Type B pancreatic cell (in vitro differentiated cells): ENCODE data around the gene NPAS3. TPM values are rescaled to one million over a fixed set of nuclear protein-coding genes. Genes with fewer than 3 reads are reported as not detected.
A peak's percentile ranks its signal among the peaks of the same experiment; 100 is the strongest.

Experiments
- DNase-seq: peaks from one replicate; pipeline ENCODE4 v3.0.0; 2021; ENCODE audit warnings: mixed read lengths; ENCODE audit not compliant: unreplicated experiment; ENCODE audit errors: extremely low spot score
- H3K27ac Mint-ChIP-seq: 2 replicates; pipeline ENCODE4 v1.8.0; 2021; ENCODE audit warnings: mild to moderate bottlenecking, mixed read lengths
- H3K27me3 Mint-ChIP-seq: 2 replicates; pipeline ENCODE4 v1.8.0; 2021; ENCODE audit warnings: mixed read lengths
- H3K36me3 Mint-ChIP-seq: 2 replicates; pipeline ENCODE4 v1.8.0; 2021; ENCODE audit warnings: mixed read lengths
- H3K4me1 Mint-ChIP-seq: one replicate; pipeline ENCODE4 v1.8.0; 2021; ENCODE audit warnings: mixed read lengths; ENCODE audit not compliant: unreplicated experiment
- H3K4me3 Mint-ChIP-seq: 2 replicates; pipeline ENCODE4 v1.8.0; 2021; ENCODE audit warnings: mild to moderate bottlenecking, mixed read lengths
- H3K9me3 Mint-ChIP-seq: 2 replicates; pipeline ENCODE4 v1.8.0; 2021; ENCODE audit warnings: mixed read lengths
- total RNA-seq: library from RNA; stranded (reverse); gene quantifications from 2 replicates; pipeline ENCODE4 v1.2.1, GENCODE V29; 2021; ENCODE audit warnings: low replicate concordance
- TF ChIP-seq, protein P1 (sequence below): fragments of 200-600 bp; sonication (generic); conservative IDR thresholded peaks from 2 replicates; pipeline ENCODE4 v1.5.0; 2021; ENCODE audit warnings: antibody characterized with exemption, mild to moderate bottlenecking

Gene NPAS3
- total RNA-seq, 1 donor from 2014 or later: 8.7 TPM

DNA sequence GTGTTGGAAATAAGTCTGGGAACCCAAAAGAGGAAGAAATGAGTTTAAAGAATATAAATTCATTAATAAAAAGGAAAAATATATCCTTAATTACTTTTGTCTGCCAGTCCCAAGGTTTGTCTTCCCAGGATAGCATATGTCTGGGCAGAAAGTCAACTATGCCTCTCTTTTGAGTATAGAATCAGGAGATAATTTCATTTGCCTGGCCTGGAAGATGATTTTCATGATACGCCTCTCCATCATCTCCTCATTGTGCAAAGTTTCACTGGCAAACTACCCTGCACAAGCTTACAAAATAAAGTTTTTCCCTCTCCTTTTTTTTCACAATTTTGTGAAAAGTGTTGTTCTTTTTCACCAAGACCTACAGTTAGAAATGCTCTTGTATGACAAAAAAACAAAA is 671.4 kb downstream of the NPAS3 start:
- peaks cover 48% of the 10 kb centered on the region for H3K27me3 Mint-ChIP-seq
- TF ChIP-seq, protein P1, sequence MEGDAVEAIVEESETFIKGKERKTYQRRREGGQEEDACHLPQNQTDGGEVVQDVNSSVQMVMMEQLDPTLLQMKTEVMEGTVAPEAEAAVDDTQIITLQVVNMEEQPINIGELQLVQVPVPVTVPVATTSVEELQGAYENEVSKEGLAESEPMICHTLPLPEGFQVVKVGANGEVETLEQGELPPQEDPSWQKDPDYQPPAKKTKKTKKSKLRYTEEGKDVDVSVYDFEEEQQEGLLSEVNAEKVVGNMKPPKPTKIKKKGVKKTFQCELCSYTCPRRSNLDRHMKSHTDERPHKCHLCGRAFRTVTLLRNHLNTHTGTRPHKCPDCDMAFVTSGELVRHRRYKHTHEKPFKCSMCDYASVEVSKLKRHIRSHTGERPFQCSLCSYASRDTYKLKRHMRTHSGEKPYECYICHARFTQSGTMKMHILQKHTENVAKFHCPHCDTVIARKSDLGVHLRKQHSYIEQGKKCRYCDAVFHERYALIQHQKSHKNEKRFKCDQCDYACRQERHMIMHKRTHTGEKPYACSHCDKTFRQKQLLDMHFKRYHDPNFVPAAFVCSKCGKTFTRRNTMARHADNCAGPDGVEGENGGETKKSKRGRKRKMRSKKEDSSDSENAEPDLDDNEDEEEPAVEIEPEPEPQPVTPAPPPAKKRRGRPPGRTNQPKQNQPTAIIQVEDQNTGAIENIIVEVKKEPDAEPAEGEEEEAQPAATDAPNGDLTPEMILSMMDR: no peak
- DNase-seq: no peak
- H3K4me1 Mint-ChIP-seq: no peaks in the 10 kb centered on the region
- H3K36me3 Mint-ChIP-seq: no peaks in the 10 kb centered on the region
- H3K9me3 Mint-ChIP-seq: no peaks in the 10 kb centered on the region
- H3K27ac Mint-ChIP-seq: no peak overlapping the region
- no peak overlapping the region for H3K4me3 Mint-ChIP-seq

DNA sequence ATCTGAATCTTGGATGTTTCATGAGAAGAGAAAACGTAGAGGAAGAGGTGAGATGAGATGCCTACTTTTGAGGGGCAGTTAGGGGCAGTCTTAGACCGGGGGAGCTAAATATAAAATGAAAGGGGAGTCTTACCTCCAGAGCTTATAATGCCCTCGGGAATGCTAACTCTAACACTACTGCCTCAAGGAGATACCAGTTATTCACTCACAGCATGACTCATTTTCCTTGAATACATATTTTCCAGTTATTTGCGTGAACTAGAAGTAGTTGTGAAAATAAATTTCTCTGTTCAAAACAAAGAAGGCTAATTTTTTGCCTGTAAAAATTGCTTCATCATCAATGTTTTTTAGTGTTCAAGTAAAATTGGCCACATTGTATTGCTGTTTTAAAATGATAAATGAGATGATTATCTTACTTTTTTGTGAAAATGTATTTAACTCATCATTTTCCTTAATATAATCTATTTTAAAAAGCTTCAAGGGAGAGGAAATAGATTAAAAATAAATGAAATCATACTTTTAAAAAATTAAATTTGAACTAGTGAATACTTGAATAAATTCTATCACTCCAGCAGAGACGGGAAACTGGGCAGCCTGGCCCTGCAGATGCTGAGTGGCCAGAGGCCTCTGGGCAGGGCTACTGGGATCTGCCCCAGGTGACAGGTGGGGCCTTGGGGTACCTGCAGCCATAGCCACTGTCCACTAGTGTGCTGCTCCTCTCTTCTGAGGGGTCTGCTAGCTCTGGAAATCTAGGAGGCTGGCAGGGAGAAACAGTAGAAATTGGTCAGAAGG is 672.9 kb downstream of the NPAS3 start:
- Mint-ChIP-seq H3K4me1 (no peaks in the 10 kb centered on the region), H3K27me3 (peaks cover 60% of the 10 kb centered on the region), H3K36me3 (no peaks in the 10 kb centered on the region), H3K27ac (no peak overlapping the region), H3K4me3 (no peak overlapping the region), H3K9me3 (no peaks in the 10 kb centered on the region)
- DNase-seq: no peak
- TF ChIP-seq, protein P1: peak; percentile 22

DNA sequence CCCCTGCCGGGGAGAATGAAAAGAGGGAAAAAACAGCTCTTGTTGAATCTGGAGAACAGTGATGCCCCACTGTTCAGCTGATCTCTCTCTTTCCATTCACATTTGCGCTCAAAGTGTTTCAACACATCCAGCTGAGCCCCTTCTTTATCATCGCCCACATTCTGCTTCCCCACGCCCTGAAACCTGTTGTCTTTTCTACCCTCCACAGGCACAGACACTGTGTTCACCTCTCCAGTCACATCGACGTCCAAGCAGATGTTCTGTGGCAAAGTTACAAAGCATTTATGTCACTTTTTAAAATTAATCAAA is 673.5 kb downstream of the NPAS3 start:
- DNase-seq: no peak
- no peak overlapping the region for H3K27ac Mint-ChIP-seq
- H3K4me3 Mint-ChIP-seq: no peak overlapping the region
- H3K27me3 Mint-ChIP-seq: peaks cover 62% of the 10 kb centered on the region
- H3K36me3 Mint-ChIP-seq: no peaks in the 10 kb centered on the region
- peaks cover 1% of the 10 kb centered on the region for H3K4me1 Mint-ChIP-seq
- TF ChIP-seq, protein P1: no peak
- no peaks in the 10 kb centered on the region for H3K9me3 Mint-ChIP-seq

DNA sequence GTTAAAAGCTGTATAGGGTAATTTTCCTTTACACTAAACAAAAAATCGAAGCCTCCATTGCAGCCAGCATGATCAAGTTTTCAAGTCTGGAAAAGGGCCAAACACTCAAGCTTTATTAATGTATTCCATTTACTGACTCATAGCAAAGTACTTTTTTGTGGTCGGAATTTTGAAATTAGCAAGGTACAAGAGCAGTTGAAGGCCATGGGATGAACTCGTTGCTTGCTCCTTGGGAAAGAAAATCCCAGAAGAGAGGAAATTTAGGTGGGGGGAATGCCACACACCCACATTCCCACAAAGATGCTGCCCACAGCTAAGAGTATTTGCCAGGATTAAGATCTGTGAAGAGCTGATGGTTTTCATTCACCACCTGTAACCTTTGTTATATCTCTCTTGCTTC is 678.5 kb downstream of the NPAS3 start:
- TF ChIP-seq, protein P1: no peak
- no peaks in the 10 kb centered on the region for H3K36me3 Mint-ChIP-seq
- no peaks in the 10 kb centered on the region for H3K9me3 Mint-ChIP-seq
- peaks cover 3% of the 10 kb centered on the region for H3K4me1 Mint-ChIP-seq
- H3K27ac Mint-ChIP-seq: no peak overlapping the region
- DNase-seq: no peak
- peaks cover 49% of the 10 kb centered on the region for H3K27me3 Mint-ChIP-seq
- no peak overlapping the region for H3K4me3 Mint-ChIP-seq

DNA sequence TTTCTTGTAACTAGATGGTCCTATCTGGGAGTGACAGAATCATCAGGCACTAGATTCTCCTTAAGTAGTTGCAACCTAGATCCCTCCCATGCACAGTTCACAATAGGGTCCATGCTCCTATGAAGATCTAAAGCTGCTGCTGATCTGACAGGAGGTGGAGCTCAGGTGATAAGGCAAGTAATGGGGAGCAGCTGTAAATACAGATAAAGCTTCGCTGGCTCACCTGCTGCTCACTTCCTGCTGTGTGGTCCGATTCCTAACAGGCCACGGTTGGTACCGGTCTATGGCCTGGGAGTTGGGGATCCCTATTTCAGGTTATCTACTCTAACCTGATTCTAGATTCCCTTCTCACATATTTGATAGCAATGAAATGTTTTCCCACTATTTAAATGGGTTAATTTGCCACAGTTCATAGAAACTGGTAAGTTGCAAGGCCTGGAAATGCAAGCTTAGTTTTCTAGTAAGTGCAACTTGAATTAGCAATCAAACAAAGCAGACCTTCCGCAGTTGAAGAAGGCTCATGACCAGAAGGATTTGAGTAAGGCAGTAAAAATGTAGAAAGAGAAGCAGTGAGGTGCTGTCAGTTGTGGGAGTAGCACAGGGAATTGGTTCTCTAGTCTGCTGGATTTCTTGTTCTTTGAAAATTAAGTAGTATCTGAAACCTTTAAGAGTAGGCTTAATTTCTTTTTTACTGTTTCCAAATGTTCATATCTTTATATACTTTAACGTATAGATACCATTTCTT is 679.9 kb downstream of the NPAS3 start:
- TF ChIP-seq, protein P1: no peak
- peaks cover 3% of the 10 kb centered on the region for H3K4me1 Mint-ChIP-seq
- no peak overlapping the region for H3K27ac Mint-ChIP-seq

More for the DNA sequence above, 679.9 kb downstream of the NPAS3 start:
- H3K9me3 Mint-ChIP-seq: no peaks in the 10 kb centered on the region
- peaks cover 49% of the 10 kb centered on the region for H3K27me3 Mint-ChIP-seq
- no peaks in the 10 kb centered on the region for H3K36me3 Mint-ChIP-seq
- H3K4me3 Mint-ChIP-seq: no peak overlapping the region
- DNase-seq: no peak
